H9 (cell line): ENCODE results near the gene HAL. TPM values are rescaled to one million over a fixed set of nuclear protein-coding genes. Genes with fewer than 3 reads are reported as not detected.

Experiments used
- DNase-seq: peaks from one replicate; pipeline ENCODE4 v3.0.0-alpha.2; 2017
- H2AFZ ChIP-seq: one replicate; pipeline ENCODE4 v1.6.1; 2013; ENCODE audit warnings: mild to moderate bottlenecking, low read length, control low read depth, moderate library complexity
- H2AK5ac ChIP-seq: 2 replicates; pipeline ENCODE4 v1.6.1; 2013; ENCODE audit warnings: low read length, control low read depth, mixed read lengths; ENCODE audit not compliant: insufficient read length
- H2BK120ac ChIP-seq: one replicate; pipeline ENCODE4 v1.6.1; 2013; ENCODE audit warnings: low read depth, mild to moderate bottlenecking, low read length, control low read depth, inconsistent platforms; ENCODE audit not compliant: poor library complexity, severe bottlenecking
- H2BK12ac ChIP-seq: 2 replicates; pipeline ENCODE4 v1.6.1; 2013; ENCODE audit warnings: low read length, control low read depth, mixed read lengths, low read depth; ENCODE audit not compliant: insufficient read length
- H2BK15ac ChIP-seq: 2 replicates; pipeline ENCODE4 v1.6.1; 2013; ENCODE audit warnings: low read depth, low read length, control low read depth
- H2BK20ac ChIP-seq: one replicate; pipeline ENCODE4 v1.6.1; 2013; ENCODE audit warnings: low read depth, mild to moderate bottlenecking, low read length, control low read depth, inconsistent platforms; ENCODE audit not compliant: poor library complexity, severe bottlenecking
- H2BK5ac ChIP-seq: 2 replicates; pipeline ENCODE4 v1.6.1; 2013; ENCODE audit warnings: low read length, control low read depth, mixed read lengths; ENCODE audit not compliant: insufficient read length
- H3K14ac ChIP-seq: 2 replicates; pipeline ENCODE4 v1.6.1; 2013; ENCODE audit warnings: low read length, control low read depth; ENCODE audit not compliant: insufficient read depth
- H3K18ac ChIP-seq: 2 replicates; pipeline ENCODE4 v1.6.1; 2013; ENCODE audit warnings: low read depth, mild to moderate bottlenecking, mixed read lengths, low read length, control low read depth; ENCODE audit not compliant: insufficient read length
- H3K23ac ChIP-seq: 2 replicates; pipeline ENCODE4 v1.6.1; 2013; ENCODE audit warnings: low read length, control low read depth, mixed read lengths, low read depth; ENCODE audit not compliant: insufficient read length
- H3K23me2 ChIP-seq: 2 replicates; pipeline ENCODE4 v1.6.1; 2013; ENCODE audit warnings: low read depth, mild to moderate bottlenecking, mixed read lengths, low read length, control low read depth; ENCODE audit not compliant: insufficient read length, poor library complexity, severe bottlenecking
- H3K27ac ChIP-seq: 2 replicates; pipeline ENCODE4 v1.5.1; 2013; ENCODE audit warnings: low read length, control low read depth, mixed read lengths, low read depth; ENCODE audit not compliant: insufficient read length
- H3K27me3 ChIP-seq: 2 replicates; pipeline ENCODE4 v1.6.1; 2013; ENCODE audit warnings: low read length, control low read depth, inconsistent platforms; ENCODE audit not compliant: insufficient read depth
- H3K4ac ChIP-seq: 2 replicates; pipeline ENCODE4 v1.6.1; 2013; ENCODE audit warnings: low read depth, mild to moderate bottlenecking, control low read depth, inconsistent platforms, low read length, moderate library complexity
- H3K4me1 ChIP-seq: 2 replicates; pipeline ENCODE4 v1.6.1; 2013; ENCODE audit warnings: low read length, control low read depth, inconsistent platforms; ENCODE audit not compliant: insufficient read depth
- H3K4me2 ChIP-seq: 2 replicates; pipeline ENCODE4 v1.6.1; 2013; ENCODE audit warnings: low read length, control low read depth, mixed read lengths; ENCODE audit not compliant: insufficient read length, insufficient read depth
- H3K56ac ChIP-seq: 2 replicates; pipeline ENCODE4 v1.6.1; 2013; ENCODE audit warnings: low read depth, mild to moderate bottlenecking, mixed read lengths, low read length, control low read depth; ENCODE audit not compliant: insufficient read length
- H3K79me1 ChIP-seq: 2 replicates; pipeline ENCODE4 v1.6.1; 2013; ENCODE audit warnings: low read depth, mild to moderate bottlenecking, moderate library complexity, low read length, control low read depth, inconsistent platforms; ENCODE audit not compliant: insufficient read depth, poor library complexity, severe bottlenecking
- H3K79me2 ChIP-seq: 2 replicates; pipeline ENCODE4 v1.6.1; 2013; ENCODE audit warnings: low read length, control low read depth, inconsistent platforms; ENCODE audit not compliant: insufficient read depth
- H3K9ac ChIP-seq: 2 replicates; pipeline ENCODE4 v1.6.1; 2013; ENCODE audit warnings: low read length, control low read depth, mixed read lengths; ENCODE audit not compliant: insufficient read length; ENCODE audit errors: extremely low read depth
- H3K9me3 ChIP-seq: one replicate; pipeline ENCODE4 v1.6.1; 2013; ENCODE audit warnings: low read depth, low read length, inconsistent platforms; ENCODE audit not compliant: control insufficient read depth
- H3T11ph ChIP-seq: one replicate; pipeline ENCODE4 v1.6.1; 2013; ENCODE audit warnings: mild to moderate bottlenecking, low read length, control low read depth, inconsistent platforms
- H4K20me1 ChIP-seq: one replicate; pipeline ENCODE4 v1.6.1; 2013; ENCODE audit not compliant: control insufficient read depth, insufficient read length, insufficient read depth
- H4K5ac ChIP-seq: 2 replicates; pipeline ENCODE4 v1.6.1; 2013; ENCODE audit warnings: low read depth, mild to moderate bottlenecking, mixed read lengths, low read length, control low read depth; ENCODE audit not compliant: insufficient read length
- H4K8ac ChIP-seq: replicated peaks from 2 replicates; pipeline ENCODE4 v1.6.1; 2013; ENCODE audit warnings: low read length, control low read depth, mixed read lengths, low read depth; ENCODE audit not compliant: insufficient read length
- H4K91ac ChIP-seq: 2 replicates; pipeline ENCODE4 v1.6.1; 2013; ENCODE audit warnings: low read depth, mild to moderate bottlenecking, moderate library complexity, mixed read lengths, low read length, control low read depth; ENCODE audit not compliant: insufficient read length
- H3K27ac Mint-ChIP-seq, 3 experiments: 2 replicates in 2 of 3; 3 replicates in 1 of 3; pipeline ENCODE4 v1.8.0; 2020 to 2021; ENCODE audit warnings: mixed read lengths in 3 of 3, mild to moderate bottlenecking in 1 of 3, moderate library complexity in 1 of 3
- H3K27me3 Mint-ChIP-seq: 2 replicates; pipeline ENCODE4 v1.8.0; 2021; ENCODE audit warnings: low read depth, mild to moderate bottlenecking, moderate library complexity, mixed read lengths
- H3K36me3 Mint-ChIP-seq, 3 experiments: 2 replicates in 2 of 3; 3 replicates in 1 of 3; pipeline ENCODE4 v1.8.0; 2020 to 2021; ENCODE audit warnings: low read depth in 3 of 3, mixed read lengths in 3 of 3; ENCODE audit not compliant: insufficient read depth in 1 of 3
- H3K4me1 Mint-ChIP-seq, 2 experiments: 2 replicates each; pipeline ENCODE4 v1.8.0; 2020; ENCODE audit warnings: mixed read lengths in 2 of 2
- H3K4me3 Mint-ChIP-seq, 2 experiments: 2 replicates in 1 of 2; 3 replicates in 1 of 2; pipeline ENCODE4 v1.8.0; 2020 to 2021; ENCODE audit warnings: mild to moderate bottlenecking in 2 of 2, mixed read lengths in 2 of 2, moderate library complexity in 1 of 2
- H3K9me3 Mint-ChIP-seq, 2 experiments: 2 replicates in 1 of 2; 3 replicates in 1 of 2; pipeline ENCODE4 v1.8.0; 2020; ENCODE audit warnings: mild to moderate bottlenecking in 2 of 2, mixed read lengths in 2 of 2, moderate library complexity in 1 of 2
- WGBS: extraction: QIAGEN DNeasy Blood & Tissue Kit; methylation state at CpG from one replicate; pipeline ENCODE4 v1.1.7; 2013; ENCODE audit warnings: missing lambda C conversion rate, low lambda C conversion rate, mixed read lengths; ENCODE audit not compliant: insufficient read length; ENCODE audit errors: extremely low coverage; 5-methylcytosine and 5-hydroxymethylcytosine counted together
- total RNA-seq: library from RNA; stranded (reverse); gene quantifications from 2 replicates; pipeline ENCODE4 v1.2.1, GENCODE V29; 2021
- TF ChIP-seq, protein P1 (sequence below): fragments of 200-600 bp; sonication (generic); conservative IDR thresholded peaks from 3 replicates; pipeline ENCODE4 v1.8.0; 2021; ENCODE audit warnings: antibody characterized with exemption, mild to moderate bottlenecking

The HAL gene
- total RNA-seq, 1 experiment from 2014 or later: 0.35 TPM

DNA sequence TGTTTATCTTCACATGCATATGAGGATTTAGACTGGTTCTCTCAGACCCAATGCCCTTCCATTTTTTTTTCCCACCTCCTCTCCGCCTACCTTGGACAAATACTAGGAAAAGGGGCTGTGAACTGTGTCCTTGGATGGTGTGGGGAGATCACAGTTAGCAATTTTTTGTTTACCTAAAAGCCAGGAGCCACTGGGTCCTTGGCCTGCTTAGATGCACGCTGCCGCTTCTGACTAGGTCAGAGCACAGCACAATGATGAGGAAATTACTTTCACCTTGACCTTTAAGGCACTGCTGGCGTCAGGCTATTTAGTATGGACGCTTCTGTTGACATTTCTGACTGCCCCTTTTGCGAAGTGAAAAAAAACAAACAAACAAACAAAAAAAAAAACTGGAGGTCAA lies 55.6 kb downstream of the HAL start:
- Histone ChIP-seq H3T11ph (no peak overlapping the region), H2BK20ac (no peak overlapping the region), H4K91ac (no peak overlapping the region), H4K20me1 (no peaks in the 10 kb centered on the region), H3K79me1 (no peaks in the 10 kb centered on the region), H2BK120ac (no peak overlapping the region), H4K5ac (no peak overlapping the region), H4K8ac (no peak overlapping the region), H3K23ac (no peak overlapping the region), H2BK5ac (no peak overlapping the region), H3K18ac (no peak overlapping the region), H2AK5ac (no peak overlapping the region), H3K4ac (no peak overlapping the region), H3K14ac (no peak overlapping the region), H2BK15ac (no peak overlapping the region), H3K79me2 (no peaks in the 10 kb centered on the region), H3K27me3 (peaks cover 5% of the 10 kb centered on the region; the same call in 1 of the 2 replicates), H2AFZ (no peak overlapping the region), H3K23me2 (peaks cover 5% of the 10 kb centered on the region), H3K56ac (no peak overlapping the region), H3K27ac (no peak overlapping the region), H3K9me3 (no peaks in the 10 kb centered on the region), H3K4me1 (no peaks in the 10 kb centered on the region), H3K4me2 (no peak overlapping the region), H2BK12ac (no peak overlapping the region), H3K9ac (no peak overlapping the region)
- Mint-ChIP-seq H3K4me1 (peaks cover 5 to 12% of the 10 kb centered on the region in 2 experiments; a peak in 3 of 4 replicates), H3K27me3 (peaks cover 28% of the 10 kb centered on the region), H3K27ac (no peak overlapping the region), H3K4me3 (no peak overlapping the region), H3K9me3 (no peaks in the 10 kb centered on the region), H3K36me3 (no peaks in the 10 kb centered on the region; a peak in 1 of 7 replicates)
- no CpG with 5 or more reads among the region's 6 CpGs for WGBS
- no peak for DNase-seq
- TF ChIP-seq, protein P1, sequence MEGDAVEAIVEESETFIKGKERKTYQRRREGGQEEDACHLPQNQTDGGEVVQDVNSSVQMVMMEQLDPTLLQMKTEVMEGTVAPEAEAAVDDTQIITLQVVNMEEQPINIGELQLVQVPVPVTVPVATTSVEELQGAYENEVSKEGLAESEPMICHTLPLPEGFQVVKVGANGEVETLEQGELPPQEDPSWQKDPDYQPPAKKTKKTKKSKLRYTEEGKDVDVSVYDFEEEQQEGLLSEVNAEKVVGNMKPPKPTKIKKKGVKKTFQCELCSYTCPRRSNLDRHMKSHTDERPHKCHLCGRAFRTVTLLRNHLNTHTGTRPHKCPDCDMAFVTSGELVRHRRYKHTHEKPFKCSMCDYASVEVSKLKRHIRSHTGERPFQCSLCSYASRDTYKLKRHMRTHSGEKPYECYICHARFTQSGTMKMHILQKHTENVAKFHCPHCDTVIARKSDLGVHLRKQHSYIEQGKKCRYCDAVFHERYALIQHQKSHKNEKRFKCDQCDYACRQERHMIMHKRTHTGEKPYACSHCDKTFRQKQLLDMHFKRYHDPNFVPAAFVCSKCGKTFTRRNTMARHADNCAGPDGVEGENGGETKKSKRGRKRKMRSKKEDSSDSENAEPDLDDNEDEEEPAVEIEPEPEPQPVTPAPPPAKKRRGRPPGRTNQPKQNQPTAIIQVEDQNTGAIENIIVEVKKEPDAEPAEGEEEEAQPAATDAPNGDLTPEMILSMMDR: no peak

Other genes with a start within 250 kb of the HAL start
- 0.13 and 0.17 TPM in 2 replicates for gene NTN4, start 205.6 kb downstream of the HAL start, total RNA-seq
- gene SNRPF, start 137.4 kb downstream of the HAL start, total RNA-seq: 70.3 and 77.1 TPM in 2 replicates
- gene CCDC38, start 53.7 kb downstream of the HAL start, total RNA-seq: not detected in 2 replicates
- 0.29 and 0.42 TPM in 2 replicates for gene AMDHD1, start 53.0 kb downstream of the HAL start, total RNA-seq
- 141 and 144 TPM in 2 replicates for gene LTA4H, start 39.2 kb upstream of the HAL start, total RNA-seq
- 9.4 and 10.1 TPM in 2 replicates for gene ELK3, start 198.0 kb upstream of the HAL start, total RNA-seq